GM12878 (cell line): ENCODE results near the gene CD34. TPM values are rescaled to one million over a fixed set of nuclear protein-coding genes. Genes with fewer than 3 reads are reported as not detected.

Source experiments
- ATAC-seq: fragments of 200-7000 bp; cut with Tn5 transposase; 3 replicates; pipeline ENCODE4 v1.9.1; 2020; ENCODE audit warnings: mild to moderate bottlenecking, moderate library complexity
- BruUV-seq: library from RNA; stranded (reverse); fragments of 400-500 nt; replicated peaks from 2 replicates; lab custom pipeline; 2021; lab: Mats Ljungman, UMichigan
- CTCF ChIA-PET: fragments of 300-600 bp; sonication (Branson Sonifier 250); formaldehyde crosslinking; extraction: SDS; loops from one replicate; lab custom pipeline; 2021; ENCODE audit warnings: inconsistent platforms; lab: Yijun Ruan, JAX
- POLR2A ChIA-PET: fragments of 350-600 bp; formaldehyde crosslinking; extraction: SDS; loops from one replicate; lab custom pipeline; 2021; ENCODE audit warnings: inconsistent platforms; lab: Charles Lee
- RAD21 ChIA-PET: fragments of 300-600 bp; sonication (Branson Sonifier 250); formaldehyde crosslinking; loops from one replicate; lab custom pipeline; 2023; ENCODE audit warnings: antibody characterized with exemption; ENCODE audit not compliant: unreplicated experiment; lab: Charles Lee
- SMC1A ChIA-PET: fragments of 300-600 bp; sonication (Branson Sonifier 250); formaldehyde crosslinking; loops from one replicate; lab custom pipeline; 2023; ENCODE audit not compliant: unreplicated experiment, uncharacterized antibody; lab: Charles Lee
- DNase-seq: peaks from one replicate; pipeline ENCODE4 v3.0.0-alpha.2; 2011; ENCODE audit warnings: low read depth, low spot score
- FAIRE-seq: peaks from 3 replicates; lab custom pipeline; 2011; peaks lifted over from hg19 to GRCh38; lab: Jason Lieb, UNC
- H2AFZ ChIP-seq: 2 replicates; pipeline ENCODE4 v1.6.0; 2011; ENCODE audit warnings: low read depth, low read length, control low read depth; ENCODE audit not compliant: control insufficient read depth
- H3K27ac ChIP-seq: 2 replicates; pipeline ENCODE4 v1.5.1; 2011; ENCODE audit warnings: control low read depth; ENCODE audit not compliant: control insufficient read depth, insufficient read depth
- H3K27me3 ChIP-seq, 2 experiments: replicated peaks in 1 of 2; 2 replicates each; pipeline versions ENCODE4 v1.6.0 to v1.6.1; 2011; ENCODE audit warnings: low read length in 1 of 2; ENCODE audit not compliant: control insufficient read depth in 2 of 2, insufficient read depth in 2 of 2
- H3K36me3 ChIP-seq, 2 experiments: 2 replicates each; pipeline ENCODE4 v1.5.1; 2011; ENCODE audit warnings: low read length in 1 of 2; ENCODE audit not compliant: control insufficient read depth in 2 of 2, insufficient read depth in 2 of 2
- H3K4me1 ChIP-seq: 2 replicates; pipeline ENCODE4 v1.6.1; 2011; ENCODE audit warnings: mild to moderate bottlenecking, low read length, moderate library complexity, mixed read lengths; ENCODE audit not compliant: control insufficient read depth, insufficient read depth
- H3K4me2 ChIP-seq: 2 replicates; pipeline ENCODE4 v1.6.0; 2011; ENCODE audit warnings: control low read depth; ENCODE audit not compliant: control insufficient read depth, insufficient read depth
- H3K4me3 ChIP-seq: fragments of 200-600 bp; sonication (generic); 2 replicates; pipeline ENCODE4 v1.5.1; 2016
- H3K79me2 ChIP-seq: 2 replicates; pipeline ENCODE4 v1.6.0; 2011; ENCODE audit warnings: low read length; ENCODE audit not compliant: control insufficient read depth, insufficient read depth
- H3K9ac ChIP-seq: 2 replicates; pipeline ENCODE4 v1.8.0; 2011; ENCODE audit warnings: low read length, control low read depth, mixed read lengths; ENCODE audit not compliant: control insufficient read depth, insufficient read depth
- H3K9me3 ChIP-seq: replicated peaks from 3 replicates; pipeline ENCODE4 v1.5.1; 2011; ENCODE audit warnings: mild to moderate bottlenecking, low read length; ENCODE audit not compliant: control insufficient read depth, insufficient read depth
- H4K20me1 ChIP-seq: 2 replicates; pipeline ENCODE4 v1.6.0; 2011; ENCODE audit not compliant: control insufficient read depth, insufficient read depth
- CEBPB ChIP-seq, 2 experiments: fragments of 150-350 bp in 1 of 2; IDR thresholded peaks; 2 replicates each; pipeline ENCODE4 v1.6.1; 2012 to 2014; ENCODE audit warnings: low read depth in 2 of 2, low read length in 2 of 2, borderline replicate concordance in 1 of 2, inconsistent platforms in 1 of 2
- FOXM1 ChIP-seq: IDR thresholded peaks from 2 replicates; pipeline ENCODE4 v1.6.1; 2012; ENCODE audit warnings: low read depth, mild to moderate bottlenecking, inconsistent platforms, low read length, moderate library complexity
- IRF5 ChIP-seq: fragments of 450-650 bp; IDR thresholded peaks from 2 replicates; pipeline ENCODE4 v1.6.1; 2017; ENCODE audit warnings: borderline replicate concordance
- KAT2A ChIP-seq: conservative IDR thresholded peaks from 2 replicates; pipeline ENCODE4 v1.6.1; 2011; ENCODE audit warnings: low read depth, low read length; ENCODE audit not compliant: control insufficient read depth
- NKRF ChIP-seq: fragments of 450-650 bp; conservative IDR thresholded peaks from 2 replicates; pipeline ENCODE4 v1.6.1; 2017; ENCODE audit warnings: mild to moderate bottlenecking, moderate library complexity
- SKIL ChIP-seq: fragments of 450-650 bp; IDR thresholded peaks from 2 replicates; pipeline ENCODE4 v1.6.1; 2017; ENCODE audit warnings: mild to moderate bottlenecking, low read depth, inconsistent platforms; ENCODE audit not compliant: poor library complexity, severe bottlenecking
- TCF12 ChIP-seq: IDR thresholded peaks from 2 replicates; pipeline ENCODE4 v1.6.1; 2011; ENCODE audit warnings: low read depth, mild to moderate bottlenecking, low read length
- whole genome bisulfite sequencing: methylation state at CpG from one replicate; pipeline ENCODE4 v1.1.6; 2016; ENCODE audit warnings: low lambda C conversion rate; ENCODE audit not compliant: insufficient replicate concordance, insufficient coverage; ENCODE audit errors: missing lambda C conversion rate; 5-methylcytosine and 5-hydroxymethylcytosine counted together
- in situ Hi-C: fragments of 300-500 bp; cut with MboI; formaldehyde crosslinking; loops from 9 replicates; pipeline ENCODE4 v1.14.3; 2018; ENCODE audit warnings: mixed read lengths
- intact Hi-C: fragments of 100-400 bp; cut with micrococcal nuclease; formaldehyde crosslinking; loops from one replicate; pipeline ENCODE4 v1.14.2; 2022; ENCODE audit not compliant: unreplicated experiment
- polyA plus RNA-seq, 11 experiments: library from polyadenylated mRNA; depleted of rRNA in 4 of 11; unstranded in 6 of 11; stranded (reverse) in 5 of 11; fragments of >200 nt; fragmentation: Nextera tagmentation in 4 of 11; fragmentation: Illumina TruSeq in 1 of 11; extraction: Ambion mirVana in 4 of 11; extraction: Trizol in 1 of 11; gene quantifications; 1 replicate in 1 of 11; 2 replicates in 10 of 11; pipeline versions ENCODE4 v1.2.1 to v1.2.3, GENCODE V29; 2011 to 2016; ENCODE audit warnings: inconsistent platforms in 2 of 11, missing spikeins in 2 of 11, low read depth in 1 of 11
- total RNA-seq, 4 experiments: library from RNA; depleted of rRNA in 3 of 4; stranded (reverse); fragments of >200 nt in 3 of 4; fragmentation: Illumina TruSeq in 1 of 4; extraction: Trizol in 1 of 4; gene quantifications; 2 replicates each; pipeline versions ENCODE4 v1.2.1 to v1.2.3, GENCODE V29; 2013 to 2021

CD34 gene
- total and polyA plus RNA-seq, 10 of the 15 experiments (the other 5 are each of a cell fraction or from before 2014, with no cell fraction given): under 0.01 to 0.08 (median 0.02) TPM; not detected in 6

DNA sequence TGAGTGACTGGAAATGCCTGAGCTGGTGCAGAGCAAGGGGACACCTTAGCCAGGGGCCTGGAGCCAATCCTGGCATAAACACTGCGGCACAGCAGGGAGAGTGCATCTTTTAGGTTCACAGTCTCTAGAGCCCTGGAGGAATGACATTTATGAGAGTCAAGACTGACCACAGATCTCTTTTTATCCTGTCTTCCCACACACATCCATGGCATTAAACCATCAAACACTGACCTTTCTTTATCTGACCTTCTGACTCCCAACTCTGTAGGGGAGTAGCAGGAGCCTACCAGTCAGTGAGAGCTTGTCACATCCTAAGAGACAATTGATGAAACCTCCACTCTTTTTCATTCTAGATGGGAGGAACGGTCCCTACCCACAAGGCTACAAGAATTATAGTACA, 7.9 kb downstream of the CD34 start:
- Histone ChIP-seq H3K27ac (no peak overlapping the region), H3K36me3 (no peaks in the 10 kb centered on the region), H4K20me1 (no peaks in the 10 kb centered on the region; the same call in 1 of the 2 replicates), H3K79me2 (no peaks in the 10 kb centered on the region), H2AFZ (no peak overlapping the region), H3K4me1 (no peaks in the 10 kb centered on the region), H3K27me3 (peaks cover 0 to 4% of the 10 kb centered on the region in 2 experiments; a peak in 1 of 4 replicates), H3K4me3 (no peak overlapping the region), H3K9me3 (no peaks in the 10 kb centered on the region), H3K9ac (no peak overlapping the region), H3K4me2 (no peak overlapping the region)
- ChIA-PET POLR2A (no interaction called here), SMC1A (interaction anchor here (0.8 to 1.7 kb wide), 3 partner anchors 10 to 60 kb away, joined by 3 to 5 read pairs (median 4); no protein-coding TSS in a partner anchor), RAD21 (interaction anchor here (2.4 kb wide), 1 partner anchor 60 kb away, joined by 7 read pairs; no protein-coding TSS in a partner anchor), CTCF (interaction anchor here (0.7 to 1.3 kb wide), 2 partner anchors 11 to 60 kb away, joined by 3 to 6 read pairs; no protein-coding TSS in a partner anchor)
- WGBS: 30% methylated on average over 2 of the region's 2 CpGs
- FAIRE-seq (no peak), DNase-seq (no peak), ATAC-seq (no peak)
- in situ Hi-C loops (no loop called here), intact Hi-C loops (no loop called here)
- TF ChIP-seq TCF12 (no peak), KAT2A (no peak), FOXM1 (no peak), NKRF (no peak), SKIL (no peak), CEBPB (IDR thresholded peaks at IDR 0.05; ENCODE audit: borderline replicate concordance in 1 of 2, low read depth in 2 of 2, low read length in 2 of 2) (no peak), IRF5 (no peak)
- BruUV-seq: no TSS peak
